HG02870 (cell line): ENCODE measurements around the gene AQP3.
"Not testable (repeated sequence)": the region's sequence is repeated elsewhere in the genome, so short reads cannot be mapped to it uniquely, and the experiment has no call there.

Source experiments
- ATAC-seq: cut with Tn5 transposase; IDR thresholded peaks from one replicate; pipeline ENCODE4 v1.9.1; 2021; ENCODE audit warnings: mild to moderate bottlenecking, moderate library complexity; ENCODE audit not compliant: unreplicated experiment

AQP3 gene

DNA sequence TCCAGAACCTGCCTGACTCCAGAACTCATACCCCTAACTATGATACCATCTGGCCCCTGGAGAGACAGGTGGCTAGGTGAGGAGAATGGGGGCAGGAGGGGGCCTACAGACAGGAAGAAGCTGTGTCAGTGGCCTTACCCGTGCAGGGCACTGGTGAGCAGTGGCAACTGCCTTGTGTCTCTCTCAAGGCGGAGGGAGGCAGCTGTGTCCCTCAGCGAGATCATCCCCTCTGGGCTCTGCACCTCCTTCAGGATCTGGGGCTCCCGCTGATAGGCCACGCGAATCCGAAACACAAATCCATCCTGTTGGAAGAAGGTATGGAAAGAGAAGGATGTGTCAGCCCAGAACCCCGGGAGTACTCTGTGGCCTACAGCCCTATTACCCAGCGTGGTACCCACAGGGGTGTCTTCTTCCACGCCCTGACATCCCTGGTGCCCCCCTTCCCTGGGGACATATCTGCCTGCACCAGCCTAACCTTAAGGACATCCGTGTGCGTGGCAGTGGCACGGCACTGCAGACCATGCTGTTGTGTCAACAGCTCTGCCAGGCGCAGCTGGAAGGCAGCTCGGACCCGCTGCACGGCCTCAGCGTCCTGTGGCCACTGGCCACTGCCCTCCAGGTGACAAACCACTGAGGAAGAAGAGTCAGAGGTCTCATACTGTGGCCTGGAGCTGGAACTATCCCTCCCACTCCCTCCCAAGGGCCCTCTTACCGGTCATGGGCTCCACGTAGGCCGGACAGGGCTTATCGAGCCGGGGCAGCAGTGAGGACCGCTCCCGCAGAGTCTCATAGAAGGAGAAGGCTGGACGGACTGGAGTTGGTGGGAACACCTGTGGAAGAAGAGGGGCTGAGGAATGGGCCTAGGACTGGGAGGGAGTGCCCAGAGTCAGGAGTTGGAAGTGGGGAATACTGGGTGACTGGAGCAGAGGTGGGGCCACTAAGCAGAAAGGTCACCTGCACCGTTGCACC, 18.5 kb upstream of the AQP3 start:
- ATAC-seq = no peak

GRCh38 chr9:33465096-33465495, 17.7 kb upstream of the AQP3 start:
- no peak for ATAC-seq

GRCh38 chr9:33464045-33464636, 16.7 kb upstream of the AQP3 start:
- no peak for ATAC-seq

DNA sequence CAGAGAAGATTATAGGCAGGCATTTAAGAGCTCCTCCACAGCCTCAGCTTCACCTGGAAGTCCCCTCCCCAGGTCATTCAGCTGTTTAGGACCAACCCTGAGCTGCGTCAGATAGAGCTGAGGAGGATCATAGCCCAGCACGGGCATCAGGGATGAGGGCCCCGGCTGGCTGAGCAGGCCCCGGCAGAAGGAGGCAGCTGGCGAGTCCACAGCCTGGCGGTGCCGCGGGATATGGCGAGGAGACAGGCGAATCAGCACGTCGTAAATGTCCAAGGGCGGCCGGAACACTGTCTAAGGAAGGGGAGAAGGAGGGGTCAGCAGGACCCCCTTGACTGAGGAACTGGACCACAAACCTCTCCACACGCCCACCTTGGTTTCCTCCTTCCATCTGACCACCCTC, 15.8 kb upstream of the AQP3 start:
- ATAC-seq = no peak

GRCh38 chr9:33461492-33461891, 14.1 kb upstream of the AQP3 start:
- no peak for ATAC-seq

DNA sequence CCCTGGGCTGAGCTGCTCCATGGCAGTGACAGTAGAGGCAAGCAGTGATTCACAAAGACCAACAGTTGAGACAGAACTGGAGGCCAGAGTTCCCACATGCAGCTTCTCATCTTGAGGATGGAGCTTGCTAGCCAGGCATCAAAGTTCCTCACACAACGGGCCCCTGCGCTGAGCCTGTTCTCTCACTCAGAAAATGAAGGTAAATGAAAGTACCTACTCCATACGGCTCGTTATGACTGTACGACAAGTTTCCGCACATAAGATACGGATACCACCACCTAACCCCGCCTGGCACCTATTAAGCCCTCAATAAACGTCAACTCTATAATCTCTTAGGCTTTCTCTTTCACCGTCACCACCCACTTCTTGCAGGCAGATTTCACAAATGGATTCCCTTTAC, 13.5 kb upstream of the AQP3 start:
- no peak for ATAC-seq

GRCh38 chr9:33459115-33459514, 11.7 kb upstream of the AQP3 start:
- ATAC-seq = no peak

DNA sequence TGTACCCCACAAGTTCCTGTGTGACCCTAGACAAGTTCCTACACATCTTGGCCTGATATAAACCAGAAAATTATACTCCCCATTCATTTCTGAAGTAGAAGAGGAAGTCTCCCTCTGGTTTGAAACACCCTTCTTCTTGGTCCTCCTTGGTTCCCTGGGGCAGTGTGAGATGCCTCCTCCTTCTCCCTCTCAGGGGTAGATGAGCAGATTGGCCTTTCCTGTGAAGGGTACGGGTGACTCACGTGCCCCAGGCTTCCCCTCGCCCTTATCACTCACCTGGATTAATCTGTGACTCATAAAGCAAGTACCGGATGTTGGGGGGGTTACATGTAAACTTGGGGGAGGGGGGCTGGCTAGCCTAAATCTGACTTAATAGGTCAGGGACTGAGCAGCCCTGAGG, 11.1 kb upstream of the AQP3 start:
- ATAC-seq = peak; percentile 41

GRCh38 chr9:33455945-33456344, 8.6 kb upstream of the AQP3 start:
- no peak for ATAC-seq

GRCh38 chr9:33455456-33455855, 8.1 kb upstream of the AQP3 start:
- ATAC-seq = not testable (repeated sequence)

GRCh38 chr9:33454661-33455026, 7.3 kb upstream of the AQP3 start:
- not testable (repeated sequence) for ATAC-seq

- ATAC-seq = peak; percentile 39
Measured at GRCh38 chr9:33453999-33454660, 6.7 kb upstream of the AQP3 start.

DNA sequence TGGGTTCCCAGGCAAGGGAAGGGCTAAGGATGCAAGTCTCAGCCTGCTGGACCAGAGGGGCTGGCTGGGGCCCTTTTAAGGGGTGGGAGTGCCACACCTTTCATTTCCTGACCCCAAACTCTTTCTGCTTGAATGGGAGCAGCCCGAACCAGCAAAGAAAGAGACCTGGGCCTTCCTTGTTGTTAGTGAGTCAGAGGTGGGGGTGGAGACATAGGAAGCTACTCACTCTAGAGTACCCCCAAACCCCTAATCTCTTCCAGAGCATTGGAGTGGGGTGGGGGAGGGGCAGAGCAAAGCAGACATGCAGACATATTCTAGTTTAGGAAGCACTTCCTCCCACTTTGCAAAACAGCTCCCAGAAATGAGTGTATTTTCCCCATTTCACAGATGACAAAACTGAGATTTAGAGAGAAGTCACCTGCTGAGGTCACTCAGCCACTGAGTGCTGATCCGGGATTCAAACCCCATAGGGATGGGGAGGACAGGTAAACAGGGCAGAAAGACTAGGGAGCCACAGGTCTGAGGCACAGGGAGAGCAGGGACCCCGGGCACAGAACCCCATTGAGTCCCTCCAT, 6.0 kb upstream of the AQP3 start:
- no peak for ATAC-seq

- no peak for ATAC-seq
Measured at GRCh38 chr9:33452828-33453271, 5.5 kb upstream of the AQP3 start.

DNA sequence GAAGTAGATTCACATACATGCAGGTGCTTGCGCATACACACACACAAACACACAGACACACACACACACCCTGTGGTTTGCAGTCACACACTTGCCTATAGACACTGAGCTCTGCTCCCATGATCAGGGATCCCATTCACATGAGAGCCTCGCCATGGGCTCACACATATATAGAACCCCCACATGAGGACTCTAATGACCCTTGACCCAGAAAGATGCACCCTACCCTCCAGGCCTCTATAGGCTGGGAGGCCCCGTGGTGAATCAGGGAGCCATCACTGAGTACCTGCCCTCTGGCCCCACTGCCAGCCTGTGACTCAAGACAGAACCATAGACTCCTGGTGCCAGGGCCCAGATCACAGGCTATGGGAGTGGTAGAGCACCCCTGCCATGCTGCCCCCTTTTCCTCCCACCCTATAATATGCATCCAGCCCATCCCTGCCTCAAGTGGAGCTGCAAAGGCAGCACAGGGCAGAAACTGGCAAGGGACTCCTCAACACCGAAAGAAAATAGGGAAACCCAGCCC, 3.3 kb upstream of the AQP3 start:
- no peak for ATAC-seq

GRCh38 chr9:33449715-33450114, 2.3 kb upstream of the AQP3 start:
- no peak for ATAC-seq

DNA sequence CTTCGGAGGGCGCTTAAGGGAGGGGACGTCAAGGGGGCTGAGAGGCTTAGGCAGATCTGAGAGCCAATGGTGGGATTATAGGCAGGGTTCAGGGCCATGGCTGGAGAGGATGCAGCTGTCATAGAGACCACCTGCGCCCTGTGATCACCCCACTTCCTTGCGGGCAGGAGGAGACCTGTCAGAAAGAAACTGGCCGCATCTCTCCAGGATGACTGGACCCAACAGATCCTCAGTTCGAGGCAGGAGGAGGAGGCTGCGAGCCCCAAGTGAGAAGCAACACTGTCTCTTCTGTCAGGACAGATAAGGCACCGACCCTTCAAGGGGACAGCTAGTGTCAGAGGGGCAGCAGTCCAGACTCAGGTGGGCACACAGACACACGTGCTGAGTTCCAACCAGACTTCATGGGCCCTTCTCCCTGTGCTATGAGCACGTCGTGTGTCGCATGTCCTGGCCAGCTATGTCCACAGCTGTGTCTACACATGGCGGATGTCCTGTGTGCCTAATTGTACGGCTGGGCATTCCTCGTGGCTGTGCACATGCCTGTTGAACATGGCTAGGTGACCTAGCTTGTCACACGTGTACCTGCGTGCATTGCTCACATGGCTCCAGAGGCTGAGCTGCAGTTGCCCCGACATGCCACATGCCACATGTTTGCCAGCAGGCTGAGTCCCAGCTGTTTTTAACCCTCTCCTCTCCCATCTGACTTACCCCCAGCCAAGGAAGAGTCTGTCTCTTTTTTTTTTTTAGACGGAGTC, 583 bp upstream of the AQP3 start:
- no peak for ATAC-seq

DNA sequence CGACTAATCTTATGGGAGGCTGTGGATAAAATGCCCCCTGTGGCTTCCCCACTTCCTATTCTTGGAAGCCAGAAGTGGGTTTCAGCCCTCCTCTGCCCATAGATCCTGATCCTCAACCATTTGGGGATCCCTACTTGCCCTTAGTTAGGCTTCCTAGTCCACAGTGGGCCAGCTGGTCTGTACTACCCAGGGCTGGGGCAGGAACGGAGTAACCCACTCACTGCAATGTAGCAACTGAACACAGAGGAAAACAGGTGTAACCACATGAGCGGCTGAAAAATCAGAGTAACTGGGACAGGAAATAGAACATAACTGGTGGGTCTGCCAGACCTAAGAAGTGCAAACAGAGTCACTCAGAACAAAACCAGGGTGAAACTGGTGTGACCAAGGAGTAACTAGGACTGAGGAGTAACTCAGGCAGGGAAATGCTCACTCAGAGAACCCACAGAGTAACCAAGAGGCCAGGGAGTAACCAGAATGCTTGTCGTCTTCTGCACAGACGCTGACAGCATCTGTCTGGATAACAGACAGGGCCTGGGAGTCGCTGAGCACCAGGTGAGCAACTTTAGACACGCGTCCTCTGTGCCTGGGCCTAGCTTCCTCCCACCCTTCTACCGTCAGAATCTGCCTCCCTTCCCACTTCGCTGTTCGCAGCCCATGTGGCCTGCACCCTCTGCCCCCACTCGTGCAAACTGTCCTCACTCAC, 1.0 kb downstream of the AQP3 start:
- peak; percentile 87 for ATAC-seq

GRCh38 chr9:33445389-33446239, 1.8 kb downstream of the AQP3 start:
- ATAC-seq = no peak
